Pancreas (tissue), 10 donors: ENCODE results near the gene EXOC4. TPM values are rescaled to one million over a fixed set of nuclear protein-coding genes. Genes with fewer than 3 reads are reported as not detected.

Experiments used
- ATAC-seq, 4 donors: fragments of 200-7000 bp; cut with Tn5 transposase; one replicate each; pipeline versions ENCODE4 v1.8.0 to v1.9.1; 2020; ENCODE audit warnings: mild to moderate bottlenecking in 4 of 4, moderate library complexity in 4 of 4
- DNase-seq, 6 donors: peaks; one replicate each; pipeline ENCODE4 v3.0.0-alpha.2; 2020
- FAIRE-seq: peaks from 2 replicates; lab custom pipeline; 2012; peaks lifted over from hg19 to GRCh38; lab: Jason Lieb, UNC
- H3K27ac ChIP-seq, 4 donors: fragments of 200-600 bp; sonication (generic); 1 replicate in 3 of 4; 2 replicates in 1 of 4; pipeline versions ENCODE4 v1.5.0 to v1.8.0; 2020
- H3K27me3 ChIP-seq, 4 donors: fragments of 200-600 bp; one replicate each; pipeline ENCODE4 v1.8.0; 2021
- H3K36me3 ChIP-seq, 3 donors: fragments of 200-600 bp; sonication (generic) in 1 of 3; one replicate each; pipeline versions ENCODE4 v1.5.0 to v1.8.0; 2020 to 2021
- H3K4me1 ChIP-seq, 3 donors: fragments of 200-600 bp; one replicate each; pipeline ENCODE4 v1.8.0; 2021
- H3K4me3 ChIP-seq, 4 donors: fragments of 200-600 bp; sonication (generic) in 2 of 4; one replicate each; pipeline versions ENCODE4 v1.5.0 to v1.8.0; 2020 to 2021
- H3K9me3 ChIP-seq, 4 donors: fragments of 200-600 bp; one replicate each; pipeline ENCODE4 v1.8.0; 2021
- CTCF ChIP-seq, 4 donors: fragments of 200-600 bp; sonication (generic) in 3 of 4; IDR thresholded peaks; one replicate each; pipeline versions ENCODE4 v1.5.0 to v1.8.0; 2021; ENCODE audit warnings: antibody characterized with exemption in 4 of 4
- WGBS, 2 donors: extraction: QIAGEN DNeasy Blood & Tissue Kit; methylation state at CpG; one replicate each; pipeline ENCODE4 v1.1.7; 2013; 5-methylcytosine and 5-hydroxymethylcytosine counted together
- intact Hi-C, 3 donors: fragments of 100-400 bp; cut with DNase I; formaldehyde crosslinking; loops; one replicate each; pipeline versions ENCODE4 v1.11.1 to v1.14.2; 2022
- polyA plus RNA-seq, 2 donors: library from polyadenylated mRNA; stranded (reverse); fragments of 200-250 nt; gene quantifications; one replicate each; pipeline ENCODE4 v1.2.3, GENCODE V29; 2013
- total RNA-seq, 6 donors: library from RNA; stranded (reverse); fragmentation: NEBNext Ultra II Directional in 4 of 6; extraction: Animal tissue kit (Norgen Biotek cat#: 25700) in 4 of 6; gene quantifications; one replicate each; pipeline versions ENCODE4 v1.2.1 to v1.2.4, GENCODE V29; 2021 to 2023
- donor health status: healthy with polysubstance abuse.
- donor health status: DM: no; HTN: no; CAD: no; lungs with moderate emphysema.
- donor health status: DM: no; HTN: no; CAD: no.
- donor health status: control.
- donor health status: control.
- donor health status: Bipolar disorder and iron deficiency.
- donor health status: DM: yes; HTN: yes; CAD: no.
- donor health status: DM: no; HTN: no; CAD: no.
- donor health status: DM: no; HTN: no; CAD: no.
- donor health status: DM: yes; HTN: yes; CAD: no.

The EXOC4 gene
- total and polyA plus RNA-seq, 8 donors: 13.4 to 81.2 (median 53.8) TPM

- no peak for TF ChIP-seq CTCF (IDR thresholded peaks at IDR 0.05)
- ATAC-seq (no peak), FAIRE-seq (no peak), DNase-seq (no peak)
- Histone ChIP-seq H3K27me3 (no peaks in the 10 kb centered on the region), H3K9me3 (no peaks in the 10 kb centered on the region), H3K27ac (no peak overlapping the region), H3K4me1 (no peaks in the 10 kb centered on the region), H3K4me3 (no peak overlapping the region), H3K36me3 (no peaks in the 10 kb centered on the region)
- intact Hi-C loops: no loop called here
- 84 to 86% methylated on average over 4 of the region's 4 CpGs for WGBS, 2 donors
These were observed 789.4 kb downstream of the EXOC4 start for GRCh38 chr7:134042307-134042706.

DNA sequence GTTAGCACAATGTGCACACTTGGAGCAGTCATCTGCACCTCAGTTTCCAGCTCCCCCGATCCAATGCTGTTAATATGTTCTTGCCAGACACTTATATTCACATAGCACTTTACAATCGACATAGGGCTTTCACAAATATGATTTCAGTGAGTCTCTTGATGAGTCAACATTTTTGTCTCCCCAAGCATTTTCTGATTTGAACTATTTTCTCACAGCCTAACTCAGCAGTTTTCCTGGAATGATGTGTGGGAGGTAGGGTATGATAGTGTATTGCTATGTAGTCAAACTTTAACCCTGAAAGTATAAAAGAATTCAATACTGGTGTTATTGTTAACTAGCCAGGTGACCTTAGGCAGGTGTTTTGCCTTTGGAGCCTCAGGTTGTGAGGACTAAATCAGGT lies 791.8 kb downstream of the EXOC4 start:
- TF ChIP-seq CTCF (IDR thresholded peaks at IDR 0.05): no peak
- Histone ChIP-seq H3K36me3 (no peaks in the 10 kb centered on the region), H3K27ac (no peak overlapping the region), H3K4me3 (no peak overlapping the region), H3K27me3 (no peaks in the 10 kb centered on the region), H3K4me1 (no peaks in the 10 kb centered on the region), H3K9me3 (no peaks in the 10 kb centered on the region)
- no peak for DNase-seq
- no peak for FAIRE-seq
- no peak for ATAC-seq
- WGBS, 2 donors: 71 to 74% methylated on average over 2 of the region's 2 CpGs
- intact Hi-C loops: no loop called here

DNA sequence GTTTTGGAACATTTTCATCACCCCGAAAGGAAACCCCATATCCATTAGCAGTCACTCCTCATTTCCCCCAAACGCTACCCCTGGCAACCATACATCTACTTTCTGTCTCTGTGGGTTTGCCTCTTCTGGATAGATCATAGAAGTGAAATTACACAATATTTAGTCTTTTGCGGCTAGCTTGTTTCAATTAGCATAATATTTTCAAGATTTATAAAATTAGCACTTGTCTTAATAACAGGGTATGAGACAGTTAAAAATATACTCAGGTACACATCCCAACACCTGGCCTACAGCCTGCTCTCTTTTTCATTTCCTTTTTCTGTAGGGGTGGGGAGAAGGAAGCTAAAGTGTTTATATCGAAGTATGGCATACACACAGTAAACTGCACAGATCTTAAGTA lies 792.8 kb downstream of the EXOC4 start:
- ATAC-seq (no peak), DNase-seq (no peak), FAIRE-seq (no peak)
- Histone ChIP-seq H3K4me3 (no peak overlapping the region), H3K4me1 (no peaks in the 10 kb centered on the region), H3K27ac (no peak overlapping the region), H3K9me3 (no peaks in the 10 kb centered on the region), H3K36me3 (no peaks in the 10 kb centered on the region), H3K27me3 (no peaks in the 10 kb centered on the region)
- intact Hi-C loops: no loop called here
- TF ChIP-seq CTCF (IDR thresholded peaks at IDR 0.05): no peak
- 82 to 90% methylated on average over 4 of the region's 4 CpGs for WGBS, 2 donors

DNA sequence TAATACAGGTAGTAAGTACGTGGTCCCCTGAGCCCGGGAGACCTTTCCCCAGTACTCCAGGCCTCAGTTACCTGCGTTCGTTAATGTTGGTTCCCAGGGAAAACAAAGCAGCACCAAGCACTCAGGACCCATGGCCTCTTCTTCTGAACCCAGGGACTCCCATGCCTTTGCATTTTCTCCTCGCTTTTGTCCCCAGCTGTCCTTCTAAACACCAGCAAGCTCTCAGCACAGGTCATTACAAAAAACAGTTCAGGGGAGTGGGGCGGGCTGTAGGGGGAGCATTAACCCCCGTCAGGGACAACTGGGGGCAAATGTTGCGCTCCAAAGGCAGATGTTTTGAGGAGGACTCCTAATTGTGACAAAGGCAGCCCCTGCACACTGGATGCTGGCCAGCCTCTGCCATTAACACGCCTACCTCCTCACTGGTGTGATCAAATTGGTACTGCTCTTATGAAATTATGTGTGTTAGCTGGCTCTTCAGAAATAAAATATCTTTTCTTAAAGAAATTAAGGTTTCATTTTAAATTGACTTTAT lies 793.8 kb downstream of the EXOC4 start:
- 91% methylated on average over 9 of the region's 9 CpGs for WGBS, 2 donors
- intact Hi-C loops: no loop called here

More for the DNA sequence above, 793.8 kb downstream of the EXOC4 start:
- H3K9me3 ChIP-seq: no peaks in the 10 kb centered on the region
- H3K4me3 ChIP-seq: no peak overlapping the region
- H3K27me3 ChIP-seq: no peaks in the 10 kb centered on the region
- TF ChIP-seq CTCF (IDR thresholded peaks at IDR 0.05): no peak
- DNase-seq (no peak), ATAC-seq (no peak), FAIRE-seq (no peak)
- no peaks in the 10 kb centered on the region for H3K4me1 ChIP-seq
- H3K27ac ChIP-seq: no peak overlapping the region
- no peaks in the 10 kb centered on the region for H3K36me3 ChIP-seq
